GM12874 (cell line): Measurements from ENCODE around the gene RAI1.

Source experiments
- CTCF ChIP-seq: IDR thresholded peaks from 2 replicates; pipeline ENCODE4 v1.5.1; 2011; ENCODE audit warnings: low read depth, mild to moderate bottlenecking, control low read depth, low read length, moderate library complexity; ENCODE audit not compliant: insufficient read depth

The RAI1 gene

GRCh38 chr17:17710355-17710727 lies 29.1 kb downstream of the RAI1 start:
- no peak for TF ChIP-seq CTCF

GRCh38 chr17:17710728-17711541 lies 29.7 kb downstream of the RAI1 start:
- no peak for TF ChIP-seq CTCF

GRCh38 chr17:17711641-17712162 lies 30.4 kb downstream of the RAI1 start:
- no peak for TF ChIP-seq CTCF

GRCh38 chr17:17712268-17712924 lies 31.1 kb downstream of the RAI1 start:
- TF ChIP-seq CTCF: no peak

- no peak for TF ChIP-seq CTCF
Observed at GRCh38 chr17:17713839-17714238, 32.6 kb downstream of the RAI1 start.

- no peak for TF ChIP-seq CTCF
Observed at GRCh38 chr17:17714261-17714866, 33.1 kb downstream of the RAI1 start.

- TF ChIP-seq CTCF: no peak
Observed at GRCh38 chr17:17714879-17715278, 33.6 kb downstream of the RAI1 start.
